Stimulated activated CD8-positive, alpha-beta memory T cell treated with anti-CD3 and anti-CD28 coated beads, Interleukin-7, amount 100 ng/mL, for 48 hours (primary cell): ENCODE data around the gene FMN2.

Source experiments
- DNase-seq, 2 donors: peaks; one replicate each; pipeline ENCODE4 v3.0.0-alpha.2; 2020; ENCODE audit warnings: low read depth in 1 of 2; ENCODE audit errors: extremely low read depth in 1 of 2

Gene FMN2

DNA sequence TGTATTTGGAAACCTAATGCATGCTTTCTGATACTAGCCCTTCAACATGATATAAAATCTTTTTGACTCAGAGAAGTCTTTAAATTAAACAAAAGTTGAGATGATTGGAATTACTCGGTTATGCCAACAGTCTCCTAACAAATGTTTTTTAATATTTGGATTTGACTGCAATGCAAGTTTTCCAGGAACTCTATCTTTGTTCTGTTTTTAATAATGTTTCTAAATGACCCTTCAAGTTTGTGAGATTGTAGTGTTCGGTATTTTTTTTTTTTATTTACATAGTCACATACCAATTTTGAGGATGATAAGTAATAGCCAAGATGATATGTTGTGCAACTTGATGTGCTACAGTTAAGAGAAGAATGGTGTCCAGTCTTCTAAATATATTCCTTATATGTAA is 258.0 kb downstream of the FMN2 start:
- no peak for DNase-seq

- no peak for DNase-seq
Measured at GRCh38 chr1:240350910-240351331, 259.2 kb downstream of the FMN2 start.

GRCh38 chr1:240351690-240352089 is 260.0 kb downstream of the FMN2 start:
- no peak for DNase-seq

DNA sequence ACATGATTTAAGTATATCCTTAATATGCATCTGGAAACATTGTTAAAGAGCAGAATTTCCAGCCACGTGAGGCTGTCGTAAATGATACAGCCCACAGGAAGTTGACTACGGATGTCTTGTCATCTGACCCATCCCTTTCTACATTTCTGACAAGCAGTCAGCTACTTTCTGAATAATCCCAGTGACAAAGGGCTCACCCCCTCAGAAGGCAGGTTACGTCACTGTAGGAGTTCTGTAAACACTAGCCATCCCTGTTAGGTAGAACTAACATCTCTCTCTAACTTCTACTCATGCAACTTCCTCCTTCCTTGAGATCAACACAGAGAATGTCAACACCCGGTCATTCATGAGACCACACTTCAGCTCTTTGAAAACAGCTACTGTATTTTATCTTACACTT is 261.1 kb downstream of the FMN2 start:
- no peak for DNase-seq

DNA sequence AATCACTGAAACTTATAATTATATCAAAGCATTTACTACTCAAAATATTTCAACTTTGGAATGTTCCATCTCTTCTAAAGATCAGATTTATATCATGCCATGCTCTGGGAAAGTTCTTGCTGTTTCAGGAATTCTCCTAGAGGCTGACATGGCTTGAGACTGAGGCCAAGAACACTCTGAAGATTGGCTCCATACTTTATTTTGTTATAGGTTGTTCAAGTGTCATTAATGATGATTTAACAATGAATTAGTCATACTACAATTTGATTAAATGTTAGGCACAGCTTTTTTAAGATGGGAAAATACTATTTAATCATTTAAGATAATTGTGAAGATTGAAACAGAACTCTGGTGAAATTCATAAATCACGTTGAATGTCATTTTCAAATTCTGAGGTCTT is 264.9 kb downstream of the FMN2 start:
- DNase-seq, result no peak

- no peak for DNase-seq
Measured at GRCh38 chr1:240362046-240362445, 270.4 kb downstream of the FMN2 start.

GRCh38 chr1:240362826-240363225 is 271.1 kb downstream of the FMN2 start:
- DNase-seq, result no peak

- no peak for DNase-seq
Measured at GRCh38 chr1:240363315-240363714, 271.6 kb downstream of the FMN2 start.

DNA sequence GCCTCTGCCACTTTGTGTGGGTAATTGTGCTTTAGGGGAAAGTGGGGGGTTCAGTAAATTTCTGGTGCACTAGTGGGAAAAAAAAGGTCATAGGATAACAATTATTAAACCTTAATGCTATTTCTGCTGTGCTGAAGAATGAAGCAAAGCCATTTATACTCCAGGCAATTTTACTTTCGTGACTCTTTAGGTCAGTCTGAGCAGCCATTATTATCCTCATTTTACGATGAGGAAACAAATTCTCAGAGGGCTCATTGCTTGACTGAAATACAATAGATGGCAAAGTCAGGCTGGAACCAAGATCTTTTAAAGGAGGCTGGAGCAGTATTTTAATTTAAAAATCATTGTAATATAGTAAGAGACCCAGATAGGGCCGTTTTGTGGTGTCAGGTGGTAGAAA is 272.2 kb downstream of the FMN2 start:
- DNase-seq, result no peak

GRCh38 chr1:240366636-240367035 is 275.0 kb downstream of the FMN2 start:
- DNase-seq, result no peak

DNA sequence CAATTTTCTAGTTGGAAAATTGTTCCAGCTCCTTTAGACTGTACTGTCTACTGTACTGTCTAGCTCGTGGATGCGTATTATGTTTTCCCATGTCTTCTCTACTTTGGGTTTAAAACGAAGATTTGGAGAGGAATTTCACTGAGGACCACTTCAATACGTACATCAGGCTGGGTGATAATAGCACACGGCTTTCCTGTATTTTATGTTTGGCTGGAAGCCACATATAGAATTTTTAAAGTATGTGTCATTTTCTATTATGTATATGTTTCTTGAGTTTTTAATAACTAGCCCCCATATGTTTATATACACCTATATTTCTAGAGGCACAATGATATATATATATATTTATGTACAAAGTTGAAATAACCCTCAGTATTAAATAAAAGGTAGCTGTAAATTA is 293.9 kb downstream of the FMN2 start:
- DNase-seq, result no peak

GRCh38 chr1:240385985-240386978 is 294.6 kb downstream of the FMN2 start:
- DNase-seq, result no peak

- DNase-seq, result no peak
Measured at GRCh38 chr1:240387051-240387450, 295.4 kb downstream of the FMN2 start.

DNA sequence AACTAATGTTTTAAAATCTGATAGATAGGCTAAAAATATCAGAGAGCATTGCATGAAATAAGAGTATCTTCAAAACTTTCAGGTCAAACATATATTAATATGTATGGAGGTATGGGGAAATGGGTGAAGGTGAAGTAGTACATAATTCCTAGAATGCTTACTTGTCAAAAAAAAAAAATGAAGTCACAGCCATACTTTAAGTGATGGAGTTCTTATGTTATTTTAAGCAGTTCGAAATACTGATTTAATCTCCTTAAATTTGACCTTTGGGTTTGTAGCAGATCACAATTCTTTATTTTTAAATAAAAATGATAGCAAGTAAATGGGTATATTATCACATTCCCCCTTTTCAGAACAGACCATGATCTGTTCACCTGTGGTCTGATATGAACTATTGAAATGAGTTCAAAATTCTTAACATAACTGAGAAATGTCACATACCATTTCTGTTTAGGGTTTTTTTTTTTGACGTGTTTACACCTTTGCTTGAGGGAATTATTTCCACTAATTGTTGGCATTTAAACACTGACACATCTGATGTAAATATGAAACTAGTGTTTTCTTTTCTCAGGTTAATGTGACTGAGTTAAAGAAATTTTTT is 300.1 kb downstream of the FMN2 start:
- DNase-seq, result no peak

DNA sequence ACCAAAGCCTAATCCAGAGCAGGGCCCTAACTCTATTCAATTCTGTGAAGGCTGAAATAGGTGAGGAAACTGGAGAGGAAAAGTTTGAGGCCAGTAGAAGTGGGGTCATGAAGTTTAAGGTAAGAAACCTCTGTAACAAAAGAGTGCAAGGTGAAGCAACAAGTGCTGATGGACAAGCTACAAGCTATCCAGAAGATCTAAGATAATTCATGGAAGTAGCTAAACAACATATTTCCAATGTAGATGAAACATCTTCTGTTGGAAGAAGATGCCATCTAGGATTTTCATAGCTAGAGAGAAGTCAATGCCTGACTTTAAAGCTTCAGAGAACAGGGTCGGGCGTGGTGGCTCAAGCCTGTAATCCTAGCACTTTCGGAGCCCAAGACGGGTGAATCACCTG is 302.7 kb downstream of the FMN2 start:
- DNase-seq, result no peak

DNA sequence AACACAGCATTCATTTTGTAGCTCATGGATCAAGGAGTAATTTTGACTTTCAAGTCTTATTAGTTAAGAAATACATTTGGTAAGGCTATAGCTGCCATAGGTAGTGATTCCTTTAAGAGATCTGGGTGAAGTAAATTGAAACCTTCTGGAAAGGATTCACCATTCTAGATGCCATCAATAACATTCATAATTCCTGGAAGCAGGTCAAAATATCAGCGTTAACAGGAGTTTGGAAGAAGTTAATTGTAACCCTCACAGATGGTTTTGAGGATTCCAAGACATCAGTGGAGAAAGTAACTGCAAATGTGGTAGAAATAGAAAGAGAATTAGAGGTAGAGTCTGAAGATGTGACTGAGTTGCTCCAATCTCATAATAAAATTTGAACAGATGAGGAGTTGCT is 303.7 kb downstream of the FMN2 start:
- DNase-seq, result no peak

GRCh38 chr1:240399381-240399780 is 307.7 kb downstream of the FMN2 start:
- no peak for DNase-seq

GRCh38 chr1:240401731-240402130 is 310.0 kb downstream of the FMN2 start:
- DNase-seq, result no peak

DNA sequence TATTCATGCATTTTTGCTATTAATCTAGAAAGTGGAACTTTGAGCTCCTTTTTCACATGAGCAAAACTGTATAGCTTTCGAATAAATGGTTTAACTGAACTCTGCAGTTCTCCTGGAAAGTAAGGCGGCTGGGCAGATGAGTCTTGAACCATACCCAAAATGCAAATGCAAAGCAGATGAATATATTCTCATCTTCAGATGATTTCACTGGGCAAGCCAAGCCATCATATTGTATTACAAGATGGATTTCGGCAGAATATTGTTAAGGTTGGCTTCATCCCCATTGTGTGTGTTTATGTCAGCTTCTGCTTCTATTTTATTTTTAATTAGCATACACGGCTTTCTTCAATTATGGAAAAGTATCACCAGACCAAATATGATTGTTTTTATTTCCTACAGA is 310.6 kb downstream of the FMN2 start:
- no peak for DNase-seq

- DNase-seq, result no peak
Measured at GRCh38 chr1:240404286-240404685, 312.6 kb downstream of the FMN2 start.

DNA sequence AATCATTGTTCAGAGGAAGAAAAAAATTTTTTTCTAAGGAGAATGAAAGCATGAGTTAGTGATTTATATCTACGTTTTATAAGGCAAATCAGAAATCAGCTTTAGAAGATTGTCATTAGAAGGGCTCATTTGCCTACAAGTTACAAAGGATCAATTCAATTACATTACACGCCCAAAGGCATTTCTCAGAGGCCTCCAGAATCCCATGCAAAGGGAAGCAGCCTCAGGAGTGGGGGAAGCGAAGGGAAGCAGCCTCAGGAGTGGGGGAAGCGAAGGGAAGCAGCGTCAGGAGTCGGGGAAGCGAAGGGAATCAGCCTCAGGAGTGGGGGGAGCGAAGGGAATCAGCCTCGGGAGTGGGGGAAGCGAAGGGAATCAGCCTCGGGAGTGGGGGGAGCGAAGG is 314.1 kb downstream of the FMN2 start:
- no peak for DNase-seq

- no peak for DNase-seq
Measured at GRCh38 chr1:240407407-240407806, 315.7 kb downstream of the FMN2 start.
